Ovary (tissue), 9 donors: ENCODE data around the gene SLC33A1. TPM values are rescaled to one million over a fixed set of nuclear protein-coding genes. Genes with fewer than 3 reads are reported as not detected.
"Not testable (repeated sequence)": the region's sequence is repeated elsewhere in the genome, so short reads cannot be mapped to it uniquely, and the experiment has no call there.

Source experiments
- DNase-seq, 5 donors: peaks; one replicate each; pipeline ENCODE4 v3.0.0-alpha.2; 2019 to 2020
- H3K27ac ChIP-seq, 2 donors: fragments of 200-600 bp; one replicate each; pipeline versions ENCODE4 v1.5.1 to v1.8.0; 2019 to 2022
- H3K27me3 ChIP-seq: fragments of 200-600 bp; one replicate; pipeline ENCODE4 v1.8.0; 2022
- H3K36me3 ChIP-seq: fragments of 200-600 bp; sonication (generic); one replicate; pipeline ENCODE4 v1.5.1; 2019
- H3K4me1 ChIP-seq: one replicate; pipeline ENCODE4 v1.8.1; 2013; ENCODE audit warnings: mild to moderate bottlenecking, moderate library complexity; ENCODE audit not compliant: insufficient read depth
- H3K4me3 ChIP-seq: fragments of 200-600 bp; sonication (generic); one replicate; pipeline ENCODE4 v1.5.1; 2017
- H3K9me3 ChIP-seq, 2 donors: fragments of 200-600 bp in 1 of 2; sonication (generic) in 1 of 2; one replicate each; pipeline versions ENCODE4 v1.5.1 to v1.8.1; 2013 to 2019; ENCODE audit warnings: mild to moderate bottlenecking in 1 of 2, moderate library complexity in 1 of 2
- EP300 ChIP-seq: sonication (generic); formaldehyde crosslinking; IDR thresholded peaks from one replicate; pipeline ENCODE4 v1.6.1; 2017; ENCODE audit warnings: antibody characterized with exemption
- POLR2A ChIP-seq: fragments of 450-650 bp; IDR thresholded peaks from one replicate; pipeline ENCODE4 v1.6.1; 2017; ENCODE audit warnings: antibody characterized with exemption, mild to moderate bottlenecking, moderate library complexity
- WGBS, 3 donors: extraction: QIAGEN DNeasy Blood & Tissue Kit in 1 of 3; methylation state at CpG; one replicate each; pipeline versions ENCODE4 v1.1.5 to v1.1.7; 2013 to 2017; 5-methylcytosine and 5-hydroxymethylcytosine counted together
- intact Hi-C, 4 donors: fragments of 100-400 bp; cut with DNase I; formaldehyde crosslinking; loops; one replicate each; pipeline versions ENCODE4 v1.11.0 to v1.15.1; 2022 to 2023
- polyA plus RNA-seq, 2 donors: library from polyadenylated mRNA; stranded (reverse); fragments of 200-250 nt in 1 of 2; fragments of 350-450 nt in 1 of 2; fragmentation: Illumina TruSeq in 1 of 2; extraction: RNeasy Lipid Tissue Mini Kit (QIAGEN cat#74804) in 1 of 2; gene quantifications; one replicate each; pipeline ENCODE4 v1.2.3, GENCODE V29; 2013 to 2014
- total RNA-seq, 7 donors: library from RNA; depleted of rRNA in 2 of 7; stranded (reverse); fragments of >200 nt in 2 of 7; fragmentation: NEBNext Ultra II Directional in 3 of 7; extraction: Animal tissue kit (Norgen Biotek cat#: 25700) in 3 of 7; gene quantifications; one replicate each; pipeline versions ENCODE4 v1.1.0 to v1.2.4, GENCODE V29; 2016 to 2023
- TF ChIP-seq, protein P1 (sequence below), 3 donors: fragments of 450-650 bp in 2 of 3; fragments of 200-600 bp in 1 of 3; IDR thresholded peaks; one replicate each; pipeline versions ENCODE4 v1.5.1 to v1.8.0; 2016 to 2022; ENCODE audit warnings: antibody characterized with exemption in 3 of 3, mild to moderate bottlenecking in 1 of 3
- donor health status: DM: no; HTN: no; CAD: no; lungs with moderate emphysema.
- donor health status: DM: no; HTN: no; CAD: no.
- donor health status: Bipolar disorder and iron deficiency.
- donor health status: DM: yes; HTN: yes; CAD: no.
- donor health status: DM: no; HTN: no; CAD: no.
- donor health status: DM: yes; HTN: yes; CAD: no.

The SLC33A1 gene
- total and polyA plus RNA-seq, 9 donors: 10.9 to 35.4 (median 23.7) TPM

DNA sequence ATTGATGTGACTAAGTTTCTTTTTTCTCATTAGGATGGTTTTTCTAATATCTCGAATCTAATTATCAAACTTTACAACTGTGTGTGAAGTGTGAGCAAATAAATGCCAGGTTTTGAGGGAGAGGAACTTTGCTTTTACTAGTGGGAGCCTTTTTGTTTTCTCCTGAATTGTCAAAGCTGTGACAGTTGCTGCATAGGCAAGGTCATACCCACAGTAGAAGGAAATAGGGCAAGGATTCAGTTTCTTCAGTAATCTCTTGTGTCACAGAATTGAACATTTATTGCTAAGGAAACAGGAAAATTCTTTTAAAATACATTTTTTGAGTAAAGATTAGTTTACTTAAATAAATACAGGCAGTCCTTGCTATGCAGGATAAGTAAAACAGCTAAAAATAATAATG, 35.7 kb upstream of the SLC33A1 start:
- WGBS, 3 donors: 21 to 37% (median 26%) methylated on average over 1 of the region's 1 CpG
- no peak overlapping the region for H3K27ac ChIP-seq

DNA sequence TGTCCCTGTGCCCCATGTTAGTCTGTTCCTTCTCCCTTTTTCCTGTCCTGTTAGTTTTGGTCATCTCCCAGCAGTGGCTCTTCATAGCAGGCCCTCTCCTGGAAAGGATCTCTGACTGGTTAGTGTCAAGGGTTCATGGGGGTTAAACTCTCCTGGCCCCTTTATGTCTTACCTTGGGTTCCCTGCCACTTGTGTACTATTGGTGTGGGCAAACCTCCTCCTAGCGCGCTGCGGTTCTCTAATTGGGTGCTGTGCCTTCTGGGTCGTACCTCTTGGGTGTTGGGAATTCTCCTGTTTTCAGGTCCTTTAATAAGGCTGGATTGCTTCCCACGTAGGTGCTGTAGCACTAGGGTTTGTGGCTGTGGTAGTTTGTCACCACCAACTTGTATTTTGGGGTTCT, 35.0 kb upstream of the SLC33A1 start:
- H3K4me3 ChIP-seq: no peak overlapping the region
- intact Hi-C loops: no loop called here

More for the DNA sequence above, 35.7 kb upstream of the SLC33A1 start:
- H3K27me3 ChIP-seq: no peaks in the 10 kb centered on the region
- no peak overlapping the region for H3K4me3 ChIP-seq
- intact Hi-C loops: no loop called here
- no peaks in the 10 kb centered on the region for H3K9me3 ChIP-seq
- peaks cover 11% of the 10 kb centered on the region for H3K4me1 ChIP-seq
- no peak for DNase-seq
- TF ChIP-seq POLR2A (no peak), EP300 (no peak)
- TF ChIP-seq, protein P1, sequence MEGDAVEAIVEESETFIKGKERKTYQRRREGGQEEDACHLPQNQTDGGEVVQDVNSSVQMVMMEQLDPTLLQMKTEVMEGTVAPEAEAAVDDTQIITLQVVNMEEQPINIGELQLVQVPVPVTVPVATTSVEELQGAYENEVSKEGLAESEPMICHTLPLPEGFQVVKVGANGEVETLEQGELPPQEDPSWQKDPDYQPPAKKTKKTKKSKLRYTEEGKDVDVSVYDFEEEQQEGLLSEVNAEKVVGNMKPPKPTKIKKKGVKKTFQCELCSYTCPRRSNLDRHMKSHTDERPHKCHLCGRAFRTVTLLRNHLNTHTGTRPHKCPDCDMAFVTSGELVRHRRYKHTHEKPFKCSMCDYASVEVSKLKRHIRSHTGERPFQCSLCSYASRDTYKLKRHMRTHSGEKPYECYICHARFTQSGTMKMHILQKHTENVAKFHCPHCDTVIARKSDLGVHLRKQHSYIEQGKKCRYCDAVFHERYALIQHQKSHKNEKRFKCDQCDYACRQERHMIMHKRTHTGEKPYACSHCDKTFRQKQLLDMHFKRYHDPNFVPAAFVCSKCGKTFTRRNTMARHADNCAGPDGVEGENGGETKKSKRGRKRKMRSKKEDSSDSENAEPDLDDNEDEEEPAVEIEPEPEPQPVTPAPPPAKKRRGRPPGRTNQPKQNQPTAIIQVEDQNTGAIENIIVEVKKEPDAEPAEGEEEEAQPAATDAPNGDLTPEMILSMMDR (IDR thresholded peaks at IDR 0.05): no peak
- H3K36me3 ChIP-seq: no peaks in the 10 kb centered on the region

GRCh38 chr3:155886915-155887314, 32.7 kb upstream of the SLC33A1 start:
- H3K4me3 ChIP-seq: no peak overlapping the region
- H3K27ac ChIP-seq: no peak overlapping the region
- H3K27me3 ChIP-seq: no peaks in the 10 kb centered on the region
- H3K36me3 ChIP-seq: no peaks in the 10 kb centered on the region
- no peaks in the 10 kb centered on the region for H3K9me3 ChIP-seq
- TF ChIP-seq EP300: no peak
- TF ChIP-seq, protein P1 (IDR thresholded peaks at IDR 0.05): no peak
- H3K4me1 ChIP-seq: peaks cover 13% of the 10 kb centered on the region
- no peak for DNase-seq
- 61 to 67% (median 66%) methylated on average over 1 of the region's 1 CpG for WGBS, 3 donors
- intact Hi-C loops: no loop called here

More for the DNA sequence above, 35.0 kb upstream of the SLC33A1 start:
- 76 to 93% (median 88%) methylated on average over 5 of the region's 5 CpGs for WGBS, 3 donors
- Histone ChIP-seq H3K36me3 (no peaks in the 10 kb centered on the region), H3K9me3 (no peaks in the 10 kb centered on the region), H3K27me3 (no peaks in the 10 kb centered on the region), H3K27ac (no peak overlapping the region), H3K4me1 (peaks cover 11% of the 10 kb centered on the region)
- DNase-seq: no peak
- TF ChIP-seq EP300 (no peak), POLR2A (no peak)

DNA sequence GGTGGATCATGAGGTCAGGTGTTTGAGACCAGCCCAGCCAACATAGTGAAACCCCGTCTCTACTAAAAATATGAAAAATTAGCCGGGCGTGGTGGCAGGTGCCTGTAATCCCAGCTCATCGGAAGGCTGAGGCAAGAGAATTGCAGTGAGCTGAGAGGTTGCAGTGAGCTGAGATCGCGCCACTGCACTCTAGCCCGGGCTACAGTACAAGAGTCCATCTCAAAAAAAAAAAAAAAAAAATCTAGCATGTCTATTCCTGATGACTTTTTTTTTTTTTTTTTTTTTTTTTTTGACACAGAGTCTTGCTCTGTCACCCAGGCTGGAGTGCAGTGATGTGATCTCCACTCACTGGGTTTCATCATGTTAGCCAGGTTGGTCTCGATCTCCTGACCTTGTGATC, 32.1 kb upstream of the SLC33A1 start:
- H3K27ac ChIP-seq, H3K4me3 ChIP-seq, DNase-seq, intact Hi-C loops, H3K36me3 ChIP-seq, H3K9me3 ChIP-seq, H3K27me3 ChIP-seq: not testable (repeated sequence)
- 95% methylated on average over 8 of the region's 8 CpGs for WGBS, 3 donors
- peaks cover 10% of the 10 kb centered on the region for H3K4me1 ChIP-seq

DNA sequence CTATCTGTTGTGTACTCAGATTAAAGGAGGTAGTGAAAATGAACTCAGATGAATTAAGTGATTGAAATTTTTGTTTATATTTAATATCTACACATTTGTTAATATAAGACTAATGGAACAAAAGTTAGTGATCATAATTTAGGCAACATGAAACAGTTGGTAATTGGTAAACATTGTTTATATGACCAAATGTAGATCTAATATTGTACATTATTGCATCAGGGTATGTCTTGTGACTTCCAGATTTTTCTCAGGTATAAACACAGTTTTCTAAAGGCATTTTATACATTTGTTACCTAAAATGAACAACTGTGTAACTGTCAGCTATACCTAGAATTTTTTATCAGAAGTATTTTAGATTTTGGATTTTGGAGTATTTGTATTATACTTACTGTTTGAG, 31.1 kb upstream of the SLC33A1 start:
- Histone ChIP-seq H3K4me3 (no peak overlapping the region), H3K36me3 (no peaks in the 10 kb centered on the region), H3K4me1 (peaks cover 5% of the 10 kb centered on the region), H3K27ac (no peak overlapping the region), H3K9me3 (no peaks in the 10 kb centered on the region), H3K27me3 (no peaks in the 10 kb centered on the region)
- intact Hi-C loops: no loop called here
- DNase-seq: no peak
- TF ChIP-seq, protein P1 (IDR thresholded peaks at IDR 0.05): no peak
- TF ChIP-seq EP300 (no peak), POLR2A (no peak)

DNA sequence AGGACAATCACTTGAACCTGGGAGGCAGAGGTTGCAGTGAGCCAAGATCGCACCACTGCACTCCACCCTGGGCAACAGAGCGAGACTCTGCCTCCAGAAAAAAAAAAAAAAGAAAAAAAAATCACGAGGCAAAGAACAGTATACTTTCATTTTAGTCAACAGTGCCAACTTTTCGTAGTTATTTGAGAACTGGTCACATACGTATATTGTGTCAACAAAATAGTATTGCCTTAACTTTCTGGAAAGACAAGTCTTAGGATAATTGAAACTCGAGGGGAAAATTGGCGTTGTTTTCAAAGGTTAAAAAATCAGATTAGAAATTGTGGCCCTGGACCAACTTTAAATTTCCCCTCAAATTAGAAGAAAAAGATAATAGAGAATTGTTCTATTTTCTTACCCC, 30.1 kb upstream of the SLC33A1 start:
- no peaks in the 10 kb centered on the region for H3K36me3 ChIP-seq
- 88 to 90% (median 89%) methylated on average over 7 of the region's 7 CpGs for WGBS, 3 donors
- H3K27ac ChIP-seq: no peak overlapping the region
- no peaks in the 10 kb centered on the region for H3K27me3 ChIP-seq
- H3K9me3 ChIP-seq: no peaks in the 10 kb centered on the region
- TF ChIP-seq POLR2A (no peak), EP300 (no peak)
- TF ChIP-seq, protein P1 (IDR thresholded peaks at IDR 0.05): no peak
- intact Hi-C loops: no loop called here
- no peak overlapping the region for H3K4me3 ChIP-seq
- H3K4me1 ChIP-seq: peaks cover 5% of the 10 kb centered on the region
- no peak for DNase-seq
